Mucosa of gallbladder (tissue), 1 donor: ENCODE data around the gene SHMT1. TPM values are rescaled to one million over a fixed set of nuclear protein-coding genes. Genes with fewer than 3 reads are reported as not detected.
"Not testable (repeated sequence)": the region's sequence is repeated elsewhere in the genome, so short reads cannot be mapped to it uniquely, and the experiment has no call there.

Source experiments
- DNase-seq: peaks from one replicate; pipeline ENCODE4 v3.0.0-alpha.2; 2020; ENCODE audit warnings: low spot score
- total RNA-seq: library from RNA; stranded (reverse); gene quantifications from one replicate; pipeline ENCODE4 v1.2.1, GENCODE V29; 2021
- donor health status: DM: no; HTN: no; CAD: no.

Gene SHMT1
- total RNA-seq, 1 donor from 2014 or later, result 28.0 TPM

DNA sequence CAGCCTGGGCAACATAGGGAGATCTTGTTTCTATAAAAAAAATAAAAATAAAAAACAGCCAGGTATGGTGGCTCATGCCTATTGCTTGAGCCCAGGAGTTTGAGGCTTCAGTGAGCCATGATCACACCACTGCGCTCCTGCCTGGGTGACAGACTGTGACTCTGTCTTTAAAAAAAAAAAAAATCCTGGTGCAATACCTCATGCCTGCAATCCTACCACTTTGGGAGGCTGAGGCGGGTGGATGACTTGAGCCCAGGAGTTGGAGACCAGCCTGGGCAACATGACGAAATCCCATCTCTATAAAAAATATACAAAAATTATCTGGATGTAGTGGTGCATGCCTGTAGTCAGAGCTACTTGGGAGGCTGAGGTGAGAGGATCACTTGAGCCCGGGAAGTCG lies 15.3 kb upstream of the SHMT1 start:
- not testable (repeated sequence) for DNase-seq

DNA sequence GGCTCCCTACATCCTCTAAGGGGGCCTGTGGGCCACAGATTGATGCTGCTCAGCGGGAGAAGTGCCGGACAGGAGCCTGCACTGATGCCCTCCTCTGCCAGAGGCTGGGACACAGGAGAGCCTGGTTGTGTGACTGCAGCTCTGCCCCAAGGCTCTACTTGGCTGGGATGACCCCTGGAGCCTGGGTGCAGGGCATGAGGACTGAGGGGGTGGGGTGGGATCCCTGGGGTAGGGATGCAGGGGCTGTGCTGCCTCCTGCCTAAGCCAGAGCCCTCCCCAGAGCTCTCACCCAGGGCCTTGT lies 14.8 kb upstream of the SHMT1 start:
- DNase-seq, result no peak

DNA sequence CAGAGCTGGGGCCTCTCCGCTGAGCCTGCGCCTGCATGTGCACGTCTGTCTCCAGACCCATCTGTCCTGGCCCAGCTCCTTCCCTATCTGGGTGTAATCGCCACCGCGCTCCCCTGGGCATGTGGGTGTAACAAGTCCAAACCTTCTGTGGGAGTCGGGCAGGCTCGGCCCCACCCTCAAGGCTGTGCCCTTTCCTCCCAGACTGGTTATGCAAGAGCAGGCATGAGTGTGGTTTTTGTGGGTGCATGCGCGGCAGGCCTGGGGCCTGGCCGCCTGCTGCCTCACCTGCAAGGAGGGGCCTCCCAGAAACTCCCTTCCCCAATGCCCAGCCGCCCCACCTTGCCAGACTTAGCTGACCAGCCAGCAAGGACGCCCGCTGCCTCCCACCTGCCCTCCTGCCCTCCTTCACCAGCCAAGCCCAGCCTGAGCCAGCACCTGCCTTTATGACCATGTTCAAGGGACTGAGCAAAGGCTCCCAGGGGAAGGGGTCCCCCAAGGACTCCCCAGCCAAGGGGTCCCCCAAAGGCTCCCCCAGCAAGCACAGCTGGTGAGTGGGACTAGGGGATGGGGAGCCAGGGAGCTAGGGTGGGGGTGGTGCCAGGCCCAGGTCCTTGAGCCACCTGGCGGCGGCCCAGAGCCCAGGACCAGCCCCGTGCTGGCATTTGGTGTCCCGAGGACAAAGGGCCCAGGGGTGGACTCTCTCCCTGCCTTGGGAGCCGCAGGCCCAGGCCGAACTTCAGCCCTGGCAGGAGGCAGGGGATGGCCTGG lies 14.3 kb upstream of the SHMT1 start, which contains the start of gene EVPLL:
Gene EVPLL, plus strand, starts transcription at position 342 of the 768 bp plus-strand sequence. CDS start 3,160 bp downstream, outside the sequence.
- DNase-seq, result peak; percentile 45

DNA sequence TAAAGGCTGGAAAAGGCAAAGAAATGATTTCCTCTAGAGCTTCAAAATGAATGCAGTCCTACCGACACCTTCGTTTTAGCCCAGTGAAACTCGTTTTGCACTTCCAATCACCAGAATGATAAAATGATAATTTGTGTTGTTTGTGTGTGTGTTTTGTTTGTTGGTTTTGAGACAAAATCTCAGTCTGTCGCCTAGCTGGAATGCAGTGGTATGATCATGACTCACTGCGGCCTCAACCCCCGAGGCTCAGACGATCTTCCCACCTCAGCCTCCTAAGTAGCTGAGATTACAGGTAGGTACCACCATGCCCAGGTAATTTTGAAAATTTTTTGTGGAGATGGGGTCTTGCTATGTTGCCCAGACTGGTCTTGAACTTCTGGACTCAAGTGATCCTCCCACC lies 10.9 kb upstream of the SHMT1 start:
- no peak for DNase-seq

DNA sequence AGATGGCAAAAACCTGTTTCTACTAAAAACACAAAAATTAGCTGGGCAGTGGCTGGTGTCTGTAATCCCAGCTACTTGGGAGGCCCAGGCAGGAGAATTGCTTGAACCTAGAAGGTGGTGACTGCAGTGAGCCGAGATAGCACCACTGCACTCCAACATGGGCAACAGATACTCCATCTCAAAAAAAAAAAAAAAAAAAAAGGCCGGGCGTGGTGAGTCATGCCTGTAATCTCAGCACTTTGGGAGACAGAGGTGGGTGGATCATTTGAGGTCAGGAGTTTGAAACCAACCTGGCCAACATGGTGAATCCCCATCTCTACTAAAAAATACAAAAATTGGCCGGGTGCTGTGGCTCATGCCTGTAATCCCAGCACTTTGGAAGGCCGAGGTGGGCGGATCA lies 9.8 kb upstream of the SHMT1 start:
- not testable (repeated sequence) for DNase-seq

DNA sequence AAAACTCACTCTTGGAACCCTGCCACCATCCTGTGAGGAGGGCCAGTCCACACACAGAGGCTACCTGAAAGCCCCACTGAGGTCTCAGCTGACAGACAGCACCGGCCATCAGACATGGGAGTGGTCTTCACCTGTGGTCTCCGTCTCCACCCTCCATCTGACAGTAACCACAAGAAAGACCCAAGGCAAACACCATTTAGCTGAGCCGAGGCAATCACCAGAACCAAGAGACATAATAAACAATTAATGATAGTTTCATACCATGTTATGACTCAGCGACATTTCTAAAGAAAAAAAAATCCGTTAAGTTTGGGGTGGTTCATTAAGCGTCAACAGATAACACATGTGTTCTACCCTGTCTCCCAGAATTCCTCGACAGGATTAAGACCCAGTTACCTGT lies 8.1 kb upstream of the SHMT1 start:
- no peak for DNase-seq

DNA sequence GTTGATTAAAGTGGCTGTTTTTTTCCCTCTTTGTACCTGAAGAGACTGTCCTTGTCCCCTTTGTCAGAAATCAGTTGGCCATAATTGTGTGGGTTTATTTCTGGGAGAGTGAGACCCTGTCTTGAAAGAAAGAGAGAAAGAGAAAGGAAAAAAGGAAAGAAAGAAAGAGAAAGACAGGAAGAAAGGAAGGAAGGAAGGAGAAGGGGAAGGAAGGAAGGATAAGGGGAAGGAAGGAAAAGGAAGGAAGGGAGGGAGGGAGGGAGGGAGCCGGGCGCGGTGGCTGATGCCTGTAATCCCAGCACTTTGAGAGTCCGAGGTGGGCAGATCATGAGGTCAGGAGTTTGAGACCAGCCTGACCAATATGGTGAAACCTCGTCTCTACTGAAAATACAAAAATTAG lies 7.4 kb upstream of the SHMT1 start:
- no peak for DNase-seq

DNA sequence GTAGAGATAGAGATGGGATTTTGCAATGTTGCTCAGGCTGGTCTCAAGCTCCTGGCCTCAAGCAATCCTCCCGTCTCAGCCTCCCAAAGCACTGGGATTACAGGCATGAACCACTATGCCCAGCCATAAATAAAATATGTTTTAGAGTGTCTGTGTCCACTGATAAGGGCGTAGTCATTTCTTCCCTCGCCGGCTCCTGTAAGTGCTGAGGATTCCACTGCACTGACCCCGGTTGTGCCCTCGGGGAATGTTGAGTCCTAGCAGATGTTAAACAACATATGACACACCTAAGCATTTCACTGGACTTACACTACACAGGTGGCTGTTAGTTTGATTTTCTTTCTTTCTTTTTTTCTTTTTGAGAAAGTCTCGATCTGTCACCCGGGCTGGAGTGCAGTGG lies 5.6 kb upstream of the SHMT1 start:
- no peak for DNase-seq

DNA sequence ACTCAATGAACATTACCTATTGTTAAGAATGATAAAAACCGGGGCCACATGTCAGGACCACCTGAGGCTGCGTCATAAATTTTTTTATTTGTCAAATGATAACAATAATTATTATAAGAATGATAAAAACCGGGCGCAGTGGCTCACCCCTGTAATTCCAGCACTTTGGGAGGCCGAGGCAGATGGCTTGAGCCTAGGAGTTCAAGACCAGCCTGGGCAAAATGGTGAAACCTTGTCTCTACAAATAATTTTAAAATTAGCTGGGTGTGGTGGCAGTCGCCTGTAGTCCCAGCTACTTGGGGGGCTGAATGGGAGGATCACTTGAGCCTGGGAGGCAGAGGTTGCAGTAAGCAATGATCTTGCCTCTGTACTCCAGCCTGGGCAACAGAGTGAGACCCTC lies 816 bp upstream of the SHMT1 start:
- no peak for DNase-seq

DNA sequence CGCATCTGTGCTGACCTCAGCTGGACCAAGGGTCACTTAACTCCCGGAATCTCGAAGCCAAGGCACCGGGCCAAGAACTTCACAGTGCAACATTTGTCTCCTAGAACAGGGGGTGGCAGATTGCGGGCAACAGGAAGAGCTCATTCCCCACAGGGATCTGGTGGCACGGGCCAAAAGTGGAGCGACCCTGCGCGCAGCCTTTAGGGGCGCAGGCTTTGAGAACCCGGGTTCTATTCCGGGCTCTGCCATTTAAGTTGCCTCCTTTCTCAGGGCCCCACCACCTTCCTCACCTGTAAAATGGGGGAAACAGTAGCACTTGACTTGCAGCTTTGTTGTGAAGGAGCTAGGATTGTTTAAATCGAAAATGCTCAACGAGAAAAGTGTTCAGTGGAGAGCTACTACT lies 651 bp downstream of the SHMT1 start:
- peak; percentile 57 for DNase-seq

DNA sequence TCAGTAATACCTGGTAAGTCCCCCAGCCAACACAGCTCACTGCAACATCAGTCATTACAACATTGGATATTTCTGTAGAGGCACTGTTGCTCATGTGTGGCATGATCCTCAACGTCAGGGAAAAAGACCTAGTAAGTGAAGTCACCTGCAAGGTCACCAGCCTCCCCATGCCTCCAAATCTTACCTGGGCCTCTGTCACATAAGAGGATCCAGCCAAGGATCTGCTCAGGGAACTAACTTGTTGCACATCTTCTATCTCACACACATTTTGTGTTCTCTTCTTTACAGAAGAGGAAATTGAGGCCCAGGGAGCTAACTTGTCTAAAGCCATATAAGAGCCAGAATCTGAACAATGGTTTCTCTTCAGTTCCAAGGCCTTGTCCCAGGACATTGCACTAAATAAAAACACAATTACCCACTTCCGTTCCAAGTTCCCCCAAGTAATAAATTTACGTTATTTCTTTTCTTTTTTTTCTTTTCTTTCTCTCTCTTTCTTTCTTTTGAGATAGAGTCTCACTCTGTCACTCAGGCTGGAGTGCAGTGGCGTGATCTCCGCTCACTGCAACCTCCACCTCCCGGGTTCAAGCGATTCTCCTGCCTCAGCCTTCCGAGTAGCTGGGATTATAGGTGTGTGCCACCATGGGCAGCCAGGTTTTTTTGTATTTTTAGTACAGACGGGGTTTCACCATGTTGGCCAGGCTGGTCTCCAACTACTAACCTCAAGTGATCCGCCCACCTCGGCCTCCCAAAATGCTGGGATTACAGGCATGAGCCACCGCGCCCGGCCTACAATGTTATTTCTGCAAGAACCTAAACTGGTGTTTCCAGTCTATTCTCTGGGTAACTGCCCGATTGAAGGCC lies 1.3 kb downstream of the SHMT1 start:
- no peak for DNase-seq

DNA sequence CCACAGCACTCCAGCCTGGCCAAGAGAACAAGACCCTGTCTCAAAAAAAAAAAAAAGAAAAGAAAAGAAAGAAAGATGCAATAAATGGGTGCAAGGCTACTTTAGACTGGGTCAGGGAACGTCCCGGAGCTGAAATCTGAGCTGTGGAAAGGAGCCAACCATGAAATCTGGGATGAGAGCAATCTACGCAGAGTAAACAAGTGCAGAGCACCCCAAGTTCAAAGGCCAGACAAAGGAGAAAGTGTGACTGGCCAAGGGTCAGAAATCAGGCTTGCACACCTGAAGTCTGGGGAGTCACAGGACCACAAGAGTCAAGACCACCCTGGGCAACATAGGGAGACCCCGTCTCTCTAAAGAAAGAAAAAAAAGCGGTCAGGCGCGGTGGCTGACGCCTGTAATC lies 2.8 kb downstream of the SHMT1 start:
- no peak for DNase-seq

DNA sequence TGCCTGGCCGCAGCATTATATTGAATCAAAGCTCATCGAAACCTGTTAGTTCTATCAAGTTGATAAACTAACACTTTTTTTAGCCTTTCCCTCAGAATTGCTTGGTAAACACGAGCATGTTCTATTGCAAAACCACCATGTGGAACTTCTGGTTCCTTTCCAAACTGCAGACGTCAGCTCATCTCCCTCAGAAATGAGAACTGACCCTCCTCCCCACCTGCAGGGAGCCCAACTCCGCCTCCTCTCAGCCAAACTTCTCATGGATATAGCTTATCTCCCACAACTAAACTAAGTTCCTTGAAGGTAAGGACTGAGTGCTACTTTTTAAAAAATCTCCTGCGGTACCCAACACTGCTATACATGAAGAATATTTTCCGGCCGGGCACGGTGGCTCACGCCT lies 6.7 kb downstream of the SHMT1 start:
- peak; percentile 45 for DNase-seq

DNA sequence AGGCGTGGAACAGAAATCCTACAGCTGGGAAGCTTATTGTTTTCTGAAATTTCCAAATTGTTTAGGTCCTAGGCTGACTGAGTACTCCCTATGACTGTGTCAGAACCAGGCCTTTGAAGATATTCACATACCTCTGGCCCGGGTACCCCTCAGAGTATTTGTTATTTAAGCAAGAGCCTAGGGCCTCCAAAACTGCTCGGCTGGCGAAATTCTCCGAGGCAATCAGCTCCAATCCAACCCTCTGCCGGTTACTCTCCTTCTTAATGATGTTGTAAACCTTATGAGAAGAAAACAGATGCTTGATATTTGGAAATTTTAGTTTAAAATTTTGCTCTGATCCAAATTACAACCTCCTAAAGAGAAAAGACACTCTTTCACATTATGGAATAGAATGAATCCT lies 9.8 kb downstream of the SHMT1 start:
- no peak for DNase-seq

DNA sequence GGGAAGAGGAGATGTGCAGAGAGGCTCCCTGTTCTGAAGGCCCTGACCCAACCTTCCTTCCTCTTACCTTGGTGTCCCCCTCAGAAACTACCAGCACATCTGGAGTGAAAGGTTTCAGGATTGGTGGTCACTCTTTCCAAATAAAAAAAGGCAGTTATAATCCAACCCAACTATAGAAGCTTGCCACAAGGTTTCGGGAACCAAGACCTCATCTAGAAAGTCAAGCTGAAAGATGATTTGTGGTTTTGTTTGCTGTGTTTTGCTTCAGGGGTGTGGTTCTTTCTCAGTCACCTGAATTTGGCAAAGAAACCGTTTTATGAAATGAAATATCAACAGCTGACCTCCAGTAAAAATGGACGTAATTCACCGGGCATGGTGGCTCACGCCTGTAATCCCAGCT lies 19.3 kb downstream of the SHMT1 start:
- no peak for DNase-seq

DNA sequence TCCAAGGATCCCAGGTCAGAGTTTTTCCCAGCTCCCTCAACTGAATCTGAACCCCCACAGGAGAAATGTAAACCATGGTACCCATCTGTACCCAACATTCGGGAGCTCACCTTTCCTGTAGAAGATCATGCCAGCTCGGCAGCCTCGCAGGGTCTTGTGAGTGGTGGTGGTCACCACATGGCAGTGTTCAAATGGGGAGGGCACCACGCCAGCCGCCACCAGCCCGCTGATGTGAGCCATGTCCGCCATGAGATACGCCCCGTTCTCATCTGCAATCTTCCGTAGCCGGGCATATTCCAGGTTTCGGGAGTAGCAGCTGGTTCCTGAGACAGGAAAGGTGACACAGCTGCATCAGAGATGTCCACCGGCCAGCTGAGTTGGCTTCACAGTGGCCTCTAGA lies 23.4 kb downstream of the SHMT1 start:
- DNase-seq, result no peak

DNA sequence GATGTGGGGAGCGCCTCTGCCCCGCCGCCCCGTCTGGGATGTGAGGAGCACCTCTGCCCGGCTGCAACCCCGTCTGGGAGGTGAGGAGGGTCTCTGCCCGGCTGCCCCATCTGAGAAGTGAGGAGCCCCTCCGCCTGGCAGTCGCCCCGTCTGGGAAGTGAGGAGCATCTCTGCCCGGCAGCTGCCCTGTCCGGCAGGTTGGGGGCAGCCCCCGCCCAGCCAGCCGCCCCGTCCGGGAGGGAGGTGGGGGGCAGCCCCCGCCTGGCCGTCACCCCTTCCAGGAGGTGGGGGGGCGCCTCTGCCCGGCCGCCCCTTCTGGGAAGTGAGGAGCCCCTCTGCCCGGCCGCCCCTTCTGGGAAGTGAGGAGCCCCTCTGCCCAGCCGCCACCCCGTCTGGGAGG lies 25.2 kb downstream of the SHMT1 start:
- DNase-seq, result not testable (repeated sequence)

DNA sequence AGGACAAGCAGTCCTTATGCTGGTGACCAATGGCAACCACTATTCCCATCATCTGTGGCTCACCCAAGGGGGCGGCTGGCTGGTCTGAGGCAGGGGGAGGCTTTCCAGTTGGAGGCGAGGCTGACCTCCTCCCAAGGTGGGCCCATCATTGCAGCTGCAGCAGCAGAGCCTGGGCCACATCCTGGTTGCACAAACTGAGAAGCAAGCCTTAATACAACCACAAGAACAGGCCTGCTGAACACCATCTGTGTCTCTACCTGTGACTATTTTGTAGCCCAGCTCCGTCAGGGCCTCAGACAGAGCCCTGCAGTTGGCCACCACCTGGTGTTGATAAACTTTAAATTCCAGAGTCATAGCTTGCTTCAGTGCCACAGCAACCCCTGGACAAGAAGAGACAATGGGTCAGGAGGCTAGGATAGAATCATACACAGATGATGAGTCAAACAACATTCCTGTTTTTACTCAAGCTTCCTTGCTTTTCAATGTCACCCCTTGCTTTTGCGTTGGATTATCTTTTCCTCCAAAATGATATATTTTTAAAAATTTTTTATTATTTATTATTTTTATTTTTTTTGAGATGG lies 30.4 kb downstream of the SHMT1 start:
- no peak for DNase-seq

DNA sequence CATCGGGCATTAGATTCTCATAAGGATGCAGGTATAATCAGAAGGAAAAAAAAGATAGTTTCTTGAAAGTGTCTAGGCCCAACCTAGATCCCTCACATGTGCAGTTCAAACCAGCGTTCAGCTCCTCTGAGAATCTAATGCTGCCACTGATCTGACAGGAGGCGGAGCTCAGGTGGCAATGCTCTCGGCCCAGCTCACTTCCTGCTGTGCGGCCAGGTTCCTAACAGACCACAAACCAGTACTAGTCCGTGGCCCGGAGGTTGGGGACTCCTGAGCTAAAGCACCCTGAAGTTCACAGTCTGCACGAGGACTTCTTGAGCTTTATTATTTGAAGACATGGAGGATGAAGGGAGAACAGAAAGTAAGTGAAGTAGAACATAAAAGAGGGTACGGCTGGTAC lies 31.5 kb downstream of the SHMT1 start:
- DNase-seq, result no peak

DNA sequence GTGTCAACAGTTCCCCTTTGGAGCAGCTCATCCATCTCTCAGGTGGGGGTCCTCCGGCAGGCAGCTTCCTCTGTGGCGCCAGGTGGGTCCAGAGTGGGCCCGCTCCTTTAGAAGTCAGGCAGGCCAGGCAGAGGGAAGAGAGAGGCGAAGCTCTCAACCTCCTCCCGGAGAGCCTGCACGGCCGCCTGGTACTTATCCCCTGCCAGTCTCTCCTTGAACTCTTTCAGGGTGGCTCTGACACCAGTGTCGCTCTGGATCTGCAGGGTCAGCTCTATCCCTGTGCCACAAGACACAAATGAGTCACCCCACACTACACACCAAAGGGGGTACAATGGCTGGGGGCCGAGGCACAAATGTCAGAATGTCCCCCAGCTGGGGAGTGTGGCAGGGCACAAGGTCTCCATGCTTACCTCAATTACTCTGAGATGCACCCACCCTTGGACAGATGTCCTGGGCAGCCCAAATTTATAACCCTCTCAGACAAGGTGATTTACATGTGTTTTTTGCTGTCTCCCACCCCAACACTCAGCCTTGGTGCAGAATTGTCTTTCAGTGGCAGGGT lies 34.6 kb downstream of the SHMT1 start:
- no peak for DNase-seq

DNA sequence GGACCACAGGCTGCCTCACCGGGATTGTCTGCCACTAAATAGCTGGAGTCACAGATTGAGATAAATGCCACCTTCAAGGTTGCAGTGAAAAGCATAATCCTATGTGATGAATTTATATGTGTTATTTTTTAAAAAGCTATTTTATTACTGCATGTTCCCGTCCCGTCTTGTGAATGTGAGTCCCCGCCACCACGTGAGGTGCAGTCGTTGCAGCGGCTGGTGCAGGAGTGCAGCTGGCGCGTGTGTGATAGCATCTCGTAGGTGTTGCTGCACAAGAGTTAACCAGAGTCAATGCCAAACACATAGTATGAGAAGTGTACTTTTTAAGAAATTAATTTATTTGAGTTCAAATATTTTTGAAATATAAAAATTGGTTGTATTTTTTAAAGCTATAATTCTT lies 35.8 kb downstream of the SHMT1 start:
- DNase-seq, result no peak

DNA sequence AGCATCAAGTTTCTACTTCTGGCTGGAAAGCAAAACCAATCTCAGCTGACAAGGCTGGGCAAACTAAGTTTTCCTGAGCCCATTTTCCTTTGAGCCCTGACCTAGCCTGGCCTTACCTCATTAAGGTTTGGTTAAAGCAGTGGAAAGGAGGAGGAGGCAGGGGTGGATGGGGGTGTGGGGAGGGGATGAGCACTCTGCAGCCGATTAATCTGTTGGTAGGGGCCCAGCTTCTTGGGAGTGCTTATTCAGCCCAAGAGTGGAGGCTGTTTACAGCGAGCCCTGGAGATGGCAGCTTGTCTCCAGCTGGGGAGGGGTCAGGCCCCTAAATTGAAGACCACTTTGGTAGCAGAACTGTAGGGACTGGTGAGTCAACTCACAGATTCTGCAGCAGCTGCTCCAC lies 36.3 kb downstream of the SHMT1 start:
- DNase-seq, result no peak

DNA sequence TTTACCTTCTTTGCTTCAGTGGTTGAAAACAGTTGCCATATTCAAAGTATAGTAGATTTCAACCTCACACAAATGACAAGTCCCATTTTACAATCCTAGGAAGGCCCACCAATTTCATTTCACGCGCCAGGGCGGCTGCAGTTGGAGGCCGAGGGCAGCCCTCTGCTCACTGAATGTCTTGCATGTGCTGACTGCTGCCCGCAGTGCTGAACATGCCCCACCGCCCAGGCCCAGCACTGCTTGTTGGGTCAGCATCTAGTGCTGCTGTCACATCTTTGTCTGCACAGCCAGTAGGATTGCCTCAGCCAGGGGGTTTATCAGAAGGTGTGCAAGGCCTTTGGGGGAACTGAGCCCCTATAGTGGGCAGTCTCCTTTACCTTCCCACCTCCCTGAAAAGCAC lies 36.8 kb downstream of the SHMT1 start:
- DNase-seq, result no peak
